GM19455 (cell line): ENCODE data around the gene SNTN.

ENCODE experiments used
- ATAC-seq: cut with Tn5 transposase; IDR thresholded peaks from one replicate; pipeline ENCODE4 v1.9.1; 2021; ENCODE audit not compliant: unreplicated experiment

The SNTN gene

GRCh38 chr3:63673111-63673510 lies 20.6 kb downstream of the SNTN start:
- ATAC-seq: no peak

GRCh38 chr3:63674586-63674985 lies 22.1 kb downstream of the SNTN start:
- ATAC-seq: no peak

GRCh38 chr3:63679186-63679585 lies 26.7 kb downstream of the SNTN start:
- ATAC-seq: no peak

- no peak for ATAC-seq
These were observed 31.6 kb downstream of the SNTN start for GRCh38 chr3:63684081-63684480.

GRCh38 chr3:63685340-63685739 lies 32.9 kb downstream of the SNTN start:
- ATAC-seq: no peak

GRCh38 chr3:63687278-63688225 lies 35.1 kb downstream of the SNTN start:
- ATAC-seq: no peak

GRCh38 chr3:63689285-63689684 lies 36.8 kb downstream of the SNTN start:
- ATAC-seq: no peak

- no peak for ATAC-seq
These were observed 40.9 kb downstream of the SNTN start for GRCh38 chr3:63693351-63693750.

GRCh38 chr3:63705092-63705645 lies 52.7 kb downstream of the SNTN start:
- ATAC-seq: no peak

- no peak for ATAC-seq
These were observed 54.0 kb downstream of the SNTN start for GRCh38 chr3:63706321-63707085.

GRCh38 chr3:63707731-63708130 lies 55.3 kb downstream of the SNTN start:
- no peak for ATAC-seq

GRCh38 chr3:63709576-63709975 lies 57.1 kb downstream of the SNTN start:
- ATAC-seq: no peak
